Activated naive CD8-positive, alpha-beta T cell treated with anti-CD3 and anti-CD28 coated beads, Interleukin-2, amount 50 U/mL, for 16 hours (primary cell): ENCODE data around the gene C19orf12.

Experiments
- DNase-seq: peaks from one replicate; pipeline ENCODE4 v3.0.0-alpha.2; 2020; ENCODE audit warnings: low read depth, low spot score

The C19orf12 gene

DNA sequence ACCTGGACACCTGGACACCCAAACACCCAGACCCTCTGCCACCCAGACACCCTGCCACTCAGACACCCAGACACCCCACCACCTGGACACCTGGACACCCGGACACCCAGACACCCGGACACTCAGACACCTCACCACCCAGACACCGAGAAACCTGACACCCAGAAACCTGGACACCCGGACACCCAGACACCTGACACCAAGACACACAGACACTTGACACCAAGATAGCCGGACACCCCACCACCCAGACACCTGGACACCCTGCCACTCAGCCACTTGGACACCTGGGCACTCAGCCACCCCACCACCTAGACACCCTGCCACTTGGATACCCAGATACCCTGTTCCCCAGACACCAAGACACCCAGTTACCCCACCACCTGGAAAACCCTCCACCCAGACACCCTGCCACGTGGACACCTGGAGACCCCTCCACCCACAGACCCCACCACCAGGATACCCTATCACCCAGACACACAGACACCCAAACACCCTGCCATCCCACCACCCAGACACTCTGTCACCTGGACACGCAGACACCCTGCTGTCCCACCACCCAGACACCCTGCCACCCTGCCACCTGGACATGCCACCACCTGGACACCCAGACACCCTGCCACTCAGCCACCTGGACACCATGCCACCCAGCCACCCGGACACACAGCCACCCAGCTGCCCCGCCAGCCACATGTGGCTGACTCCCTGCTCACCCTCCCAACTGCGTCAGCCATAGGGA is 17.4 kb downstream of the C19orf12 start:
- no peak for DNase-seq

DNA sequence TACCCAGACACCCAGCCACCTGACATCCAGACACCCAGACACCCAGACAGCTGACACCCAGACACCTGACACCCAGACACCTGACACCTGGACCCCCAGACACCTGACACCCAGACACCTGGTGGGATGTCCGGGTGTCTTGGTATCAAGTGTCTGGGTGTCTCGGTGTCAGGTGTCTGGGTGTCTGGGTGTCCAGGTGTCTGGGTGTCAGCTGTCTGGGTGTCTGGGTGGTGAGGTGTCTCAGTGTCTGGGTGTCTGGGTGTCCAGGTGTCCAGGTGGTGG is 18.6 kb downstream of the C19orf12 start:
- DNase-seq = no peak

DNA sequence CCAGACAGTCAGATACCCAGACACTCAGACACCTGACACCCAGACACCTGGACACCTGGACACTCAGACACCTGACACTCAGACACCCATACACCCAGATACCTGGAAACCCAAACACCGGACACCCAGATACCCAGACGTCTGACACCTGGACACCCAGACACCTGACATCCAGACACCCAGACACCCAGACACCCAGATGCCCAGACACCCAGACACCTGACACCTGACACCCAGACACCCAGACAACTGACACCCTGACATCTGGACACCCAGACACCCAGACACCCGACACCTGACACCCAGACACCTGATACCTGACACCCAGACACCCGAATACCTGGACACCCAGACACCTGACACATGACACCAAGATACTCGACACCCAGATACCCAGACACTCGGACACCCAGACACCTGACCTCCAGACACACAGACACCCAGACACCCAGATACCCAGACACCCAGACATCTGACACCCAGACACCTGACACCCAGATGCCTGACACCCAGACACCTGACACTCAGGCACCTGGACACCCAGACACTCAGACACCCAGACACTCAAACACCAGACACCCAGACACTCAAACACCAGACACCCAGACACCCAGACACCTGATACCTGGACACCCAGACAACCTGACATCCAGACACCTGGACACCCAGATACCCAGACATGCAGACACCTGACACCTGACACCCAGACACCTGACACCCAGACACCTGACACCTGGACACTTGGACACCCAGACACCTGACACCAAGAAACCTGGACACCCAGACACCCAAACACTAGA is 19.1 kb downstream of the C19orf12 start:
- DNase-seq = no peak

DNA sequence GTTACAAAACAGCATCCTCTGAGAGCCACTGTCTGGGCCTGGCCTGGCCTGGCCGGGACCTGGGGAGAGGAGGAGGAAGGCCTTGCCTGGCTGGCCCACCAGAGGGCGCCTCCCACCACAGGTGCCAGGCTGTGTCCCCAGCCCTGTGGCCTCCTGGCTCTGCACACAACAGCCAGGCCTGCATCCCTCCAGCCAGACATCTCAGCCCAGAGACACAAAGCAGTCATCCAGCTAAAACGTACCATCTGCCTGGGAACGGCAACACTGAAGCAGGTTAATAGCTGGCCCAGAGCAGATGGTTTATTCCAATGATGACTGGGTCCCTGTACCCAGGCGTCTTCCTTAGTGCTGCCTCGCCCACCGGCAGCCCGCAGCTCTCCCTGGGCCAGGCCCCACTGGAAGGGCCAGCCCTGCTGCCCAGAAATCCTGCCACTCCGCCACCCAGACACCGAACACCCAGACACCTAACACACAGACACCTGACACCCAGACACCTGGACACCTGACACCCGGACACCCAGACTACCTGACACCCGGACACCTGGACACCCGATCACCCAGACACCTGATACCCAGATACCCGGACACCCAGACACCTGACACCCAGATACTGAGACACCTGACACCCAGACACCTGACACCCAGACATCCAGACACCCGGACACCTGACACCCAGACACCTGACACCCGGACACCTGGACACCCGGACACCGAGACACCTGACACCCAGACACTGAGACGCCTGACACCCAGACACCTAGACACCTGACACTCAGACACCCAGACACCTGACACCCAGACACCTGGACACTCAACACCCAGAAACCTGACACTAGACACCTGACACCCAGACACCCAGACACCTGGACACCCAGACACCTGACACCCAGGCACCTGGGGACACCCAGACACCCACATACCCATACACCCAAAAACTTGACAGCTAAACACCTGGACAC is 20.1 kb downstream of the C19orf12 start:
- DNase-seq = peak; percentile 67

DNA sequence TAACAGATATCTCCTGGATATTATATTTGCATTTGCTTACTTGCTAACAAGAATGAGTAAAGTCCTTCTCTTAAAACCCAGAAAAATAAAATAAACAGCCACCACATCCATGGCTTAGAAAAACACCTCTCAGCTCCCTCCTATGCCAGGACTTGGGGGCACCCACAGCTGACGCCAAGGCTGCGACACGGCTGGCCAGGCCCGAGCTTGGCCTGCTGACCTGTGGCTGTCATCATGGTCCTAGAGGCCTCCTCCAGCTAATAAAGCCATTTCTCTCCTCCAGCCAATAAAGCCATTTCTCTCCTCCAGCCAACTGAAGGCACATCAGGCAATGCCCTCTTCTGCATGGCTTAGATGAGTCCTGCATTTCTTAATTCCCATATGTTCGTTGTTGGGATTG is 20.9 kb downstream of the C19orf12 start:
- no peak for DNase-seq

DNA sequence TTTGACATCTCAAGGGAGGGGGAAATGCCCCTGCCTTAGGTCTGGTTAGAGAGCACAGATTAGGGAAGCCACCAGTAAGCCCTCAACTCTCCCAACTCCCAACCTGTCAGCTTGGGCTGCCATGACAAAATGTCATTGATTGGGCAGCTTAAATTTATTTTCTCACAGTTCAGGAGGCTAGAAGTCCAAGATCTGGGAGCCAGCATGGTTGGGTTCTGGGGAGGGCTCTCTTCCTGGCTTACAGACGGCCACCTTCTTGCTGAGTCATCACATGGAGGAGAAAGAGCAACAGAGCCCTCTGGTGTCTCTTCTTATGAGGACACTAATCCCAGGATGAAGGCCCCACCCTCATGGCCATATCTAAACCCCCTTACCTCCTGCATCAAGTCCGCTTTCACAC is 24.2 kb downstream of the C19orf12 start:
- no peak for DNase-seq

DNA sequence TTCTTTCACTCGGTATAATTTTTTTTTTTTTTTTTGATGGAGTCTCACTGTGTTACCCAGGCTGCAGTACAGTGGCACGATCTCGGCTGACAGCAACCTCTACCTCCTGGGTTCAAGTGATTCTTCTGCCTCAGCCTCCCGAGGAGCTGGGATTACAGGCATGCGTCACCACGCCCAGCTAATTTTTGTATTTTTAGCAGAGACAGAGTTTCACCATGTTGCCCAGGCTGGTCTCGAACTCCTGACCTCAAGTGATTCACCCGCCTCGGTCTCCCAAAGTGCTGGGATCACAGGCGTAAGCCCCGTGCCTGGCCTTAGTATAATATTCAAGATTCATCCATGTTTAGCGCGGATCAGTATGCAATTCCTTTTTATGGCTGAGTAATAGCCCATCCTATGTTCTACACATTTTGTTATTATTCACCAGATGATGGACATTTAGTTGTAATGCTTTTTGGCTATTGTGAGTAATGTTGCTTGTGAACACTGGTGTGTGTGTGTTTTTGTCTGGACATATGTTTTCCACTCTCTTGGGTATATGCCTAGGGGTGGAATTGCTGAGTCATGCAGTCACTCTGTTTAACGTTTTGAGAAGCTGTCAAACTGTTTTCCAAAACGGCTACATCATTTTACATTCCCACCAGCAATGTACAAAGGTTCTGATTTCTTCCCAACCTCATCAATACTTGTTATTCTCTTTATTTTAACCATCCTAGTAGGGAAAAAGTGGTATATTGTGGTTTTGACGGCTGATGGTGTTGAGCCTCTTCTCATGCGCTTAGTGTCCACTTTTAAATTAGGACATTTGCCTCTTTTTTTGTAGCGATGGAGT is 26.9 kb downstream of the C19orf12 start:
- DNase-seq = no peak

DNA sequence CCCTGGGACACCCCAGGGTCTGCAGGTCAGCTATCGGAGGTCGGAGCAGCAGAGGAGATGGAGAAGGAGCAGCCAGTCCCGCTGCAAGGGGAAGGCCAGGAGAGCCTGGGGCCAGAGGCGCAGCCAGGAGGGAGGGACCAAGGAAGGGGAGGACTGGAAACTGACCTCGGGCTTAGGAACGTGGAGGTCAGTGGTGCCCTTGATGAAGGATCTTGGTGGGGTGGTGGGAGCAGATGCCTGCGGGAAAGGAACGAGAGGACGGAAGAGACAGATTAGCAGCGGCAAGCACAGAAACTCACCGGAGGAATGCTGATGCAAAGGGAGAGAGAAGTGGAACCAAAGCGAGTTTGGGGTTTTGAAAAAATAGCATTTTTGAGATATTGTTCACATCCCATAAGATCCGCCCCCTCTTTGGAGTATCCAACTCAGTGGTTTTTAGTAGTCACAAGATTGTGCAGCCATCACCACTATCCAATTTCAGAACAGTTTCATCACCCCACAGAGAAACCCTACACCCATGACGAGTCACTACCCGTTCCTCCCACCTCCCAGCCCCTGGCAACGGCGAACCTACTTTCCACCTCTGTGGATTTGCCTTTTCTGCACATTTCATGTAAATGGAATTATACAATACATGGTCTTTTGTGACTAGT is 27.7 kb downstream of the C19orf12 start:
- DNase-seq = no peak

DNA sequence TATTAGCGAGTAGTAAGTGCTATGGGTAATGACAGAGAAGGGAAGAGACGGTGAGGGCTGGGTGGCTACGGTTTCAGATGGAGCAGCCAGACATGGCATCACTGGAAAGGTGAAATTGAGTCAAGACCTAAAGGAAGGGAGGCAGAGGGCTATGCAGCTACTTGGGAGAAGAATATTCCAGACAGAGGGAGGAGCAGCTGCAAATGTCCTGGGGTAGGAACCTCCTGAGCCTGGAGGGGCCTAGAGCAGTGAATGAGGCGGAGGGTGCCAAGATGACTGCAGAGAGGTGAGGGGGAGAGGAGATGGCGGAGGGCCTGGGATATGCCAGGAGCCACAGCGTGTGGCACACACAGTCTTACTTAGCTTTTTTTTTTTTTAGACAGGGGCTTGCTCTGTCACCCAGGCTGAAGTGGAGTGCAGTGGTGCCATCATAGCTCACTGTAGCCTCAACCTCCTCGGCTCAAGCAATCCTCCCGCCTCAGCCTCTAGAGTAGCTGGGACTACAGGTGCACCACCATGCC is 28.7 kb downstream of the C19orf12 start:
- DNase-seq = no peak

DNA sequence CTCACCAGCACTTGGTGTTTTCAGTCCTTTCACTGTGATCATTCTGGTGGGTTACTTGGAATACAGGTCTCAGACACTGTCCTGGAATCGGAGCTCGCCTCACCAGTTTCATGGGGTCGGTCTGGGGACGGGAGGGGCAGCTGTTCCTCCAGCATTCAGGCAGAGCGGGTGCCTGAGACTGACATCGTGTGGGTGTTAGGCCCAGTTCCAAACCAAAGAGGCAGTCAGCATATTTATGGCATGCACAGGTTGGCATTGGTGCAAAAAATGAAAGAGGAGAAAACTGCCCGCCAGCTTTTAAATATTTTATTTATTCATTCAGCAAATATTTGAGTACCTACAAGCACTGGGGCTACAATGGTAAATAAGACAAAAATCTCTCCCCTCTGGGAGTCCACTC is 29.7 kb downstream of the C19orf12 start:
- DNase-seq = no peak

DNA sequence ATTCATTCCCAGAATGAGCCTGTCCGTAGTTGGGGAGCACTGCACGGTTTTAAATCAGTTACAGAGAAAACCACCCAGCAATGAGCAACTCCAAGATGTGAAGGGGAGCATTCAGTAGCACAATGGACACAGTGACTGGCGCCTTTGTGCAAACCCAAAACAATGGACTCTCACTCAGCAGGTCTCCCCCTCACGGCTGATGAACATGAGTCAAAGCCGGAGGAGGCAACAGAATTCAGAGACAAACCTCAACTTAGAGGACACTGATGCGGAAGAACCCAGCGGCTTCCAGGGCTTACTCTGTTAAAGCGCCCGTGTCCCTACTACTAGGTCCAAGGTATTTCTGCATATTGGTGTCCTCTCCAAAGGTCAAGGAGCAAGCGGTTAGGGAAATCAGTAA is 32.1 kb downstream of the C19orf12 start:
- no peak for DNase-seq

DNA sequence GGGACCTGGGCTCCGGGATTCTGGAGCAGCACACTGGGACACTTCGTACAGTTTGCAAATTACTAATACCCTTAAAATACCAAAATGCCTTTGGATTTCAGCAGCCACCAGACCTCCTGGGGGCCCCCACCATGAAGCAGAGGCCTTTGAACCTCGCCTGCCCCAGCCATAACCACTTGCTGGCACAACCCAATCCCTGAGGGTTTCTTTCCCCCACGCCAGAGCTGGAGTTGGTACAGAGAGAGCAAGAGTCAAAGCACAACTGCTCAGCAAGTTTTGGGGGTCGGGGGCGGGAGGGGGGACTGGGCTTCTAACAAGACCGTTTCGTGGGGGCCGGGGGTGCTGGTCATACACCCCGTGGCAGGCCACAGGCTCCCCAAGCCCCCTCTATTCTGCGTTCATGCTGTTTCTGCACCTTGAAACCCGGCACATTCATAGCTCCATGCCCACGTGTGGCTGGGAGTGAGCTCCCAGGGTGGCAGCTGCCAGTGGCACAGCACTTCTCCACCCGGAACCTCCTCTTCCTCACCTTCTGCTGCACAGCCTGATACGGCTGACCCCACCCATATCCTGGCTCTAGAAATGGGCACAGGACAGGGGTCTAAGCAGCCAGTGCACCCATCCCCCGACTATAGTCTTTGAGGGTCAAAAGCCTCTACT is 32.7 kb downstream of the C19orf12 start:
- DNase-seq = no peak

DNA sequence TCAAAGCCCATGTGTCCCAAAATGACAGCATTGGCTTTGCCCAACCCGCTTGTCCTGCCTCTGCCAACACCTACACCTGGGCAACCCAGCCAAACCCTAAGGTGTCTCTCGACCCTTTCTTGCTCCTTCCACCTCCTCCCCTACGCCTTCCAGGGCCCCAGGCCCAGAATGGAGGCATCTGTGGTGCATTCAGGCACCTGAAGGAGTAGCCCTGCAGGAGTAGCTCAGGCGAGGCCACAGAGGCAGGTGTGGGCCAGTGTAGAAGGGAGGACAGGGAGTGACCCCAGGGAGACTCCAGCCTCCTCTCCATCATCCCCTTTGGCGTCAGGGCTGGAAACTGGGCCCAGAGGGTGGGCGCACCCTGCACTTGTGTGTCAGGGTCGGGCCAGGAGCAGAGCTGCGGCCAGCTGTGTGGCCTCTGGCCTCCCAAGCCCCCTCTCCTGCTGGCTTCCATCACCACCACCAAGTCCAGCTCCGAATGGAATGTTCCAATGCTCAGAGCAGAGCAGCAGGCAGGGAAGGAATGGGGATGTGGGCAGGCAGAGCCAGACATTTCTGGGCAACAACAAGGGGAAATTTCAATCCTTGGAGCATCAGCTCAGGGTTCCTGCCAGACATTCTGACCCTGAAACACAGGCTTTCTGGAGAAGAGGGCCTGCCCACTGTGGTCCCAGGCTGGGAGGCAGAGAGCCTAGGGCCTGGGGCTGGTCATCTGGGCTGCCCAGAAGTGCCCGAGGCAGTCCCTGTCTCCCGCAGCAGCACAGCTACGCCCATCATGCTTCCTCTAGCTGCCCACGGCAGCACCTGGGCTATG is 33.4 kb downstream of the C19orf12 start:
- no peak for DNase-seq

DNA sequence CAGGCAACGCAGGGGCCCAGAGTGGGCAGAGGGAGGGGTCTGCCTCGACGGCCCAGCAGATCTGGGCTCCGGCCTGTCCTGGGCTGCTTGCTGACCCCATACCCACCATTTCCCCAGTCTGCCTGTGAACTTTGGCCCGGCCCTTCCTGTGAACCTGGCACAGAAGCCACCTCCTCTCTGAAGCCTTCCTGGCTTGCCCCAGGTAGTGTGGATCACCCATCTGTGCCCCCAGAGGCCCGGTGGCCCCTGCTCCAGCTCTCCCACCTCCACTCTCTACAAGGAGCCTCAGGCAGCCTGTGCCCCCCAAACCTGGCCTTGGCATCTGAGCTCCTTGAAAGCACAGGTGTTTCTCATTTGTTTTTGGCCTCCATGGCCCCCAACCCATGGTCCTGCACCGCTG is 34.1 kb downstream of the C19orf12 start:
- no peak for DNase-seq

DNA sequence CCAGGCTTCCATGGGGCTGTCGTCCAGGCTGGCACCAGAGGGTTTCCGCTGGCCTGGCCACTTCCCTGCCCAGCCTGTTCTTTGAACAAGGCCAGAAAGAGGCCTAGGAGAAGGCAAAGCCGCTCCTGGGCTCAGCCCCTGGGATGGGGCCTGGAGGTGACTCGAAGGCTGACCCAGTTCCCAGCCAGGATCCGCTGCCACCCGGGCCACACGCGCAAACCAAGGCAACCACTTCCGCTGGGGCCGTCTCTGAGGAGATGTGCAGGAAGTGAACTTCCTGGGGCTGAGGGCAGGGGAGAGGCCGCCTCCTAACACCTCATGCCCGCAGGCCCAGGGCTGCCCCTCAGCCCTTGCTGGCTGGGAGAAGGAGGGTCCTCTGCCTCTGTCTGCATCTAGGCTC is 34.6 kb downstream of the C19orf12 start:
- peak; percentile 46 for DNase-seq

DNA sequence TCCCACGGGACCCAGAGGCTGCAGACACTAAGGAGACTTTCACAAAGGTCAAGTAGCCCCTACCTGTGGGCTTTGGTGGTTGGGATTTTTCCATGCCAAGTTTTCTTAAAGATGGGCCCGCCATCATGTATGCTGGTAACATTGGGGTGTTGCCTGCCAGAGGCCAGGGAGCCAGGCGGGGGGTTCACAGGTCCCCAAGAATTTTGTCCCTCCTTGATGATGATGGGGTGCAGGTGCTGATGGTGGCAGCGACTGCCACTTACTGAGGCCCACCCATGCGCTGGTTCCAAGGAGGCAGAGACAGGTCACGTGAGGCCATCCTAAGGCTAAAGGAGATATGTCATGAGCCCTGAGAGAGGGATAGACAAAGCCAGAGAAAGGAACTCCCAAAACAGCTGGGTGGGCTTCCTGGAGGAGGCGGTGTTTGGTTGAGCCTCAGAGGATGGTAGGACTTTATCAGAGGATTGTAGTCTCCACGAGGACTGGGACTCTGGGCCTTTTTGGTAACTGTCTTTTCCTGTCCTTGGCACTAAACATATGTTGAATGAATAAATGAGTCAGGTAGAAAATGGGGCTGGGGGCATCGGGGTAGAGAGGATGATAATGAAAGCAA is 35.4 kb downstream of the C19orf12 start:
- no peak for DNase-seq

DNA sequence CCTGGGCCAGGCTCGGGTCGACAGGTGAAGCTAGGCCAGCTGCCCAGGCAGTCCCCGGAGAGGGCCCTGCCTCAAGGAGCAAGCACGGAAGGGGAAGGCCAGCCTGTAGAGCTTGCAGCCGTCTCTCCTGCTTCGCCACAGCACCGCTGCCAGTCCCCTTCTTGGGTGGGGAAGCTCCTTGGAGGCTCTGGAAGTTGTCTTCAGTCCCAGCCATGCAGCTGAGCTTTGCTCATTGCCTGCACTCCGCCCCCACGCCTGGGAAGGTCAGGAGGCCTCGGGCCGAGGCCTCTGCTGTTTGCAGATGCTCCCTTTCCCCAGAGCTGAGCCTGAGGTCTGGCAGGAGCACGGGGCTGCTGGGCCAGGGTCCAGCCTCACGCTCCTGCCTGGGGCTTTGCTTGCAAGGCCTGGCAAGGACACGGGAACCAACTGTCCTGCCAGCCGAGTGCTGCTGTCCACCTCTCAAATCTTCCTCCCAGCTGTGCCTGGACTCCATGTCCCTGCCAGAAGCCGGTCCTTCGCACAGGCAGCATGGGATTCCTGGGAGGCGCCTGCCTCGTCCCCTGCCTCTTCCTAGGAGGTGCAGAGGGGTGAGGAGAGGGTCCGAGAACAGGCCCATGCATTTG is 36.5 kb downstream of the C19orf12 start:
- no peak for DNase-seq
